ENCODE measurements around the gene CNTRL.
"Not testable (repeated sequence)": the region's sequence is repeated elsewhere in the genome, so short reads cannot be mapped to it uniquely, and the experiment has no call there.

GRCh38 chr9:121104054-121104453 is 29.3 kb downstream of the CNTRL start:
- TF ChIP-seq CTCF, POLR2A (IDR thresholded peaks at IDR 0.05): not testable (repeated sequence)

Measured in thyroid gland (tissue), 4 donors.